Vagina (tissue), 2 donors: Measurements from ENCODE around the gene EFTUD2.

ENCODE experiments used
- POLR2AphosphoS5 ChIP-seq, 2 donors: sonication (generic); formaldehyde crosslinking; IDR thresholded peaks; one replicate each; pipeline ENCODE4 v1.9.0; 2017; ENCODE audit warnings: antibody characterized with exemption in 2 of 2, mild to moderate bottlenecking in 2 of 2, low read depth in 1 of 2; ENCODE audit not compliant: insufficient read depth in 1 of 2
- TF ChIP-seq, protein P1 (sequence below), 3 experiments: fragments of 450-650 bp in 2 of 3; fragments of 200-600 bp in 1 of 3; sonication (generic) in 1 of 3; IDR thresholded peaks; one replicate each; pipeline ENCODE4 v1.5.1; 2017 to 2019; ENCODE audit warnings: antibody characterized with exemption in 3 of 3, mild to moderate bottlenecking in 2 of 3, moderate library complexity in 2 of 3

DNA sequence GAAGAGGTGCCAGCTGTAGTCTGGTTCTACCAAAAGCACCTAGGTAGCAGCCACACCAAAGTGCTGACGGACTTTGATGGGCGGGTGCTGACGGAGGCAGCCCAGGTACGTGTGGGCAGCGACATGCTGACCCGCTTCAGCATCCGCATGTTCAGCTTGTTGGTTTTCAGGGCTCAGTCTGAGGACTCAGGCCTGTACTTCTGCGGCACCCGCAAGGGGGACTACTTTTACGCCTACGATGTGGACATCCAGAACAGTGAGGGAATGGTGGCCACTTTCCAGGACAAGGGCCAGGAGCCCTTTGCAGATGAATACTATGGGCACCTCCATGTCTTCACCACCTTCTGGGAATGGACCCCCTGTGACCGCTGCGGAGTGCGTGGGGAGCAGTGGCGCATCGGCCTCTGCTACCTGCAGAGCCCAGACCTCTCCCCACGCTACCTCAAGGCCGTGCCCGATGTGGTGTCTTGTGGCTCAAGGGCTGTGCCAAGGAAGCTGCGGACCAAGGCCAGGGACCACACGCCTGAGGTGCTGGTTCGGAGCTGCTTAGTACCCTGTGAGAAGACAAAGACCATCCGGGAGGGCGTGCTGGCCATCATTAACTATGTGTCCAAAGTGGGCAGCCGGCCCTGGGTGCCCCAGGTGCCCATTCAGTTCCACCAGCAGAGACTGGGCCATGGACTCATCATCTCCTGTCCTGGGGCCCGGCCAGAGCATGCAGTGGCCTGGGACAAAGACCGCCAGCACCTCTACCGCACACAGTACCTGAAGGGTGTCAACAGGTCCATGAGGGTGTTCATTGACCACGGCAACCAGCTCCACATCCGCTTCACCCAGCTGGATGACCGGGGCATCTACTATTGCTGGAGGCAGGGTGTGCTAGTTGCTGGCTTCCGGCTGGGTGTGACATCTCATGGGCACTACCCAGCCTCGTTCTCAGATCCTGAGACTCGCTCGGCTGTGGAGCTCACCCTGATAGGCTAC lies 5.0 kb upstream of the EFTUD2 start:
- TF ChIP-seq, protein P1, sequence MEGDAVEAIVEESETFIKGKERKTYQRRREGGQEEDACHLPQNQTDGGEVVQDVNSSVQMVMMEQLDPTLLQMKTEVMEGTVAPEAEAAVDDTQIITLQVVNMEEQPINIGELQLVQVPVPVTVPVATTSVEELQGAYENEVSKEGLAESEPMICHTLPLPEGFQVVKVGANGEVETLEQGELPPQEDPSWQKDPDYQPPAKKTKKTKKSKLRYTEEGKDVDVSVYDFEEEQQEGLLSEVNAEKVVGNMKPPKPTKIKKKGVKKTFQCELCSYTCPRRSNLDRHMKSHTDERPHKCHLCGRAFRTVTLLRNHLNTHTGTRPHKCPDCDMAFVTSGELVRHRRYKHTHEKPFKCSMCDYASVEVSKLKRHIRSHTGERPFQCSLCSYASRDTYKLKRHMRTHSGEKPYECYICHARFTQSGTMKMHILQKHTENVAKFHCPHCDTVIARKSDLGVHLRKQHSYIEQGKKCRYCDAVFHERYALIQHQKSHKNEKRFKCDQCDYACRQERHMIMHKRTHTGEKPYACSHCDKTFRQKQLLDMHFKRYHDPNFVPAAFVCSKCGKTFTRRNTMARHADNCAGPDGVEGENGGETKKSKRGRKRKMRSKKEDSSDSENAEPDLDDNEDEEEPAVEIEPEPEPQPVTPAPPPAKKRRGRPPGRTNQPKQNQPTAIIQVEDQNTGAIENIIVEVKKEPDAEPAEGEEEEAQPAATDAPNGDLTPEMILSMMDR (IDR thresholded peaks at IDR 0.05): no peak
- TF ChIP-seq POLR2AphosphoS5 (IDR thresholded peaks at IDR 0.05; ENCODE audit: insufficient read depth in 1 of 2, low read depth in 1 of 2): no peak
